Peyer's patch (tissue), 4 donors: ENCODE data around the gene TSLP.

Experiments
- CTCF ChIP-seq, 6 experiments: fragments of 450-650 bp in 4 of 6; fragments of 200-600 bp in 2 of 6; sonication (generic) in 1 of 6; IDR thresholded peaks; one replicate each; pipeline ENCODE4 v1.5.1; 2017 to 2019; ENCODE audit warnings: antibody characterized with exemption in 6 of 6, mild to moderate bottlenecking in 3 of 6, moderate library complexity in 1 of 6
- POLR2A ChIP-seq, 2 donors: fragments of 450-650 bp; IDR thresholded peaks; one replicate each; pipeline ENCODE4 v1.5.1; 2017; ENCODE audit warnings: antibody characterized with exemption in 2 of 2, mild to moderate bottlenecking in 2 of 2, moderate library complexity in 2 of 2

- TF ChIP-seq POLR2A (IDR thresholded peaks at IDR 0.05) (no peak), CTCF (IDR thresholded peaks at IDR 0.05) (no peak)
These were observed 1.0 kb upstream of the TSLP start for GRCh38 chr5:111070272-111071134.
